NCI-H128 (cell line): ENCODE data around the gene DUSP22.

Source experiments
- DNase-seq: peaks from one replicate; lab custom pipeline; 2025; ENCODE audit not compliant: unreplicated experiment; lab: John Stamatoyannopoulos, UW

DUSP22 gene

GRCh38 chr6:296151-297122, 4.2 kb downstream of the DUSP22 start:
- DNase-seq: no peak

DNA sequence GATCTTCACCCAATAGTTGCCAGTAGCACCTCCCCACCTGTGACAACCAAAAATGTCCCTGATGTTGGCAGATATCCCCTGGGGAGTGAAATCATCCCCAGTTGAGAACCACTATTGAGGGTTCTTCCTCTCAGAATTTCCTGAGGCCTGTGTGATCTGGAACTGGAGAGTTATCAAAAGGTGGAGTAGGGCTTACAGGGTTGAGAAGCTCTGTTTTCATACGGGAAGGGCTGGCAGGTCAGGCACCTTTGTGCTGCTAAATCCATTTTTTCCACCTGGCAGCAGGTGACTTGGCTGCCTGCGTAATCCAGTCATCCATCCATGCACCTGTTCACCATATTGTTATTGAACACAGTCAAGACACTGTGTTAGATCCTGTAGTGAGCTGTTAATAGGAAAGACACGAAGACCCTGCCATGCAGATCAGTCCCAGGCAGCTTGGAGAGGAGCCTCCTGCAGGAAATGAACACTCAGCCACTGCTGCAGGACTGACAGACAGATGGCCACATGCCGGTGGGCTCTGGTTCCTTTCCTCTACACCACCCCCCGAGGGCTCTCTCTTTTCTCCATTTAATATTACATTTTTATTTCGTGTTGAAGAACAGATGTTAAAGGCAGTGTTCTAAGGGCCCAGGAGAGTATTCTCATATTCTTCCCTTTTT, 5.4 kb downstream of the DUSP22 start:
- DNase-seq: no peak

GRCh38 chr6:298233-299103, 6.2 kb downstream of the DUSP22 start:
- DNase-seq: no peak

- DNase-seq: no peak
Observed at GRCh38 chr6:299104-299980, 7.1 kb downstream of the DUSP22 start.

- no peak for DNase-seq
Observed at GRCh38 chr6:300026-300425, 7.7 kb downstream of the DUSP22 start.

DNA sequence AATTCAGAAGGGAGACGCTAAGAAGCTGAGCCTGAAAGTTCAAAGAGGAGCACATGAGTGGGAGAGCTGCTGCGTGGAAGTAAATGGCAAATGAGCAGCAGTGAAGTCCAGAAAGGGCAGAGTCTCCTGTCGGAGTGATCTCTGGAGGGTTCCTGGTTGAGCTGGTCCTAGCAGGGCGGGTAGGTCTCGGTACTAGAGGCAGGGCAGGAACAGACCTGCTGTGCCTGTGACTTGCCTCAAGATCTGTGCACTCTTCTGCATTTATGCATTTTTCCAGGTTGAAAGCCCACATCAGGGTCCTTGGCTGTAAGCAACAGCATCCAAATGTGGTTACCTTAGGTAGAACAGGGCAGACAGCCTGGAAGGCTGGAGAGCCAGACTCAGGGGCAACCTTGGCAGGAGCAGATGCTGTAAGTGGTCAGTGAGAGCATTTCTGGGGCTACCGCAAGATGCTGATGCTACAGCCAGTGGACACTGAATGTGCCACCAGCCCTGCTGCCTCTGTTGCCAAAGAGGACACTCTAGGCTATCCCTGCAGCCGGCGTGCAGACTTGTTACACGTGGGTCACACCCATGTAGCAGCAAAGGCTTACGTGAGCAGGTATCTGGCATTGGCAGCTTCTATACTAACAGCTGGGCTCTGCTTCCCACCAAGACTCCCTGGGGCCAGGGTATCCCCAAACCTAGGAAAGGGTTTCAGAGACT, 8.4 kb downstream of the DUSP22 start:
- no peak for DNase-seq

DNA sequence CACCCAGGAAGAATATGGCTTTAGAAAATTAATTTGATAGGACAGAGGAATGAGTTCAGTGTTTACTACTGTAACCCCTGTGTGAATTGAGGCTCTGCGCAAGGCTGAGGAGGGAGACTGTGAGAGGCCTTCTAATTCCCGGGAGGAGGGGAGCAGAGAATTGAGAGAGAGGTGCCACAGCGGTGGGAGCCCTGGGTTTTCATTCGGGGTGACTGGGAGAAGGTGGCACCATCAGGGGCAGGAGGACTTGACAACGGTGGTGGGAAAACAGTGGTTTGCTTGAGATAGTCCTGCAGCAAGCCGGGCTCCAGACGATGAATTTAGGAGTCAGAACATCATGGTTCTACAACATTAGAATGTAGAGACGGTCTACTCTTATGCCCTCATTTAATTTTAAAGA, 9.2 kb downstream of the DUSP22 start:
- DNase-seq: no peak

DNA sequence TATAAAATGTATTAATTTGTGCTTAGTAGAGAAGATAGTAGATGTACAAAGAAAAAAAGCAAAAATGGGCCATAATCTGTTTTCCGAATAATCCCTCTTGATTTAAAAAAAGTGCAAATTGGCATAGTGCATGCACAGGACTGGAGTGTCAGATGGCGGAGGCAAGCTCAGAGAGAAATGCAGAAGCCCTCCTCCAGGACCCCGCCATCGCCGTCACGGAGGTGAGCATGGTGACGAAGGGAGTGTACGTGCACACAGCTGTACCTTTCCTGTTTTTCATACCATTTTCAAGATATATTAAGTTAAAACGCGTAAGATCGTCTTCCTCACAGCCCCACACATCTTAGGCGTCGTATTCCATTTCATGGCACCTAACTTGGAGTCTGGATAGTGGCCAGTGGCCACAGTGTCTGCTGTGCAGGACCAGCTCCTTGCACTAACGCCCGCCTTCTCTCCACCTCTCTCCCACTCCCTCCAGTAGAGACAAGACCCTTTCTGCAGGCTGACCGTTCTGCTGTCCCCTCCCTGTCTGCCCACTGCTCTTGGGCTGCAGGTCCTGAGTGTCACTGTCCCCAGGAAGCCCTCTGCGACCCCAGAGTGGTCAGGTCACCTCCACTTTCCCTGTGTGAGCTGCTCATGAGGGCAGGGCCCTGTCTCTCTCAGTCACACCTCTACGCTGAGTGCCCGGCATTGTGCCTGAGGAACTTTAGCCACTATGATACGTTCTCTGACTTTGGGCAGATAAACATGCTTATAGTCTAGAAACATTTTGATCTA, 9.8 kb downstream of the DUSP22 start:
- no peak for DNase-seq

- DNase-seq: no peak
Observed at GRCh38 chr6:302760-303159, 10.5 kb downstream of the DUSP22 start.

- DNase-seq: no peak
Observed at GRCh38 chr6:303263-303662, 11.0 kb downstream of the DUSP22 start.

- DNase-seq: no peak
Observed at GRCh38 chr6:303948-304558, 11.8 kb downstream of the DUSP22 start.

DNA sequence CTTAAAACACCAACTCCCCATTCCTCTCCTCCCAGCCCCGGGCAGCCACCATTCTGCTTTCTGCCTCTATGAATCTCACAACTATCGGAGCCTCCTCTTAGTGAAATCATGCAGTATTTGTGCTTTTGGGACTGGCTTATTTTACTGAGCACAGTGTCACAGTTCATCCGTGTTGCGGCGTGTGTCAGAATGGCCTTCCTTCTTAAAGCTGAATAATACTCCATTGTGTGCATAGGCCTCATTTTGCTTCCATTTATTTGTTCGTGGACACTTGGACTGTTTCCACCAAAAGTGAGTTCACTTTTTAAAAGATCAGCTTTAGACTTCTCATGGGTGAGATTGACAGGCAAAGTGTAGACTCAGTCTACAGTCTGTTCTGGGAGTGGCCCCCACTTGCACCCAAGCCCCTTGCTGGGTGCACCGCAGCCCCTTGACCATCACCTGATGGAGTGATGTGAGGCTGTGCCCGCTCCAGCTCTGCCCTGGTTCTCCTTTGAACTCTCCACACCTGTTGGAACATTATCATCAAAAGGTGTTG, 12.6 kb downstream of the DUSP22 start:
- DNase-seq: no peak

DNA sequence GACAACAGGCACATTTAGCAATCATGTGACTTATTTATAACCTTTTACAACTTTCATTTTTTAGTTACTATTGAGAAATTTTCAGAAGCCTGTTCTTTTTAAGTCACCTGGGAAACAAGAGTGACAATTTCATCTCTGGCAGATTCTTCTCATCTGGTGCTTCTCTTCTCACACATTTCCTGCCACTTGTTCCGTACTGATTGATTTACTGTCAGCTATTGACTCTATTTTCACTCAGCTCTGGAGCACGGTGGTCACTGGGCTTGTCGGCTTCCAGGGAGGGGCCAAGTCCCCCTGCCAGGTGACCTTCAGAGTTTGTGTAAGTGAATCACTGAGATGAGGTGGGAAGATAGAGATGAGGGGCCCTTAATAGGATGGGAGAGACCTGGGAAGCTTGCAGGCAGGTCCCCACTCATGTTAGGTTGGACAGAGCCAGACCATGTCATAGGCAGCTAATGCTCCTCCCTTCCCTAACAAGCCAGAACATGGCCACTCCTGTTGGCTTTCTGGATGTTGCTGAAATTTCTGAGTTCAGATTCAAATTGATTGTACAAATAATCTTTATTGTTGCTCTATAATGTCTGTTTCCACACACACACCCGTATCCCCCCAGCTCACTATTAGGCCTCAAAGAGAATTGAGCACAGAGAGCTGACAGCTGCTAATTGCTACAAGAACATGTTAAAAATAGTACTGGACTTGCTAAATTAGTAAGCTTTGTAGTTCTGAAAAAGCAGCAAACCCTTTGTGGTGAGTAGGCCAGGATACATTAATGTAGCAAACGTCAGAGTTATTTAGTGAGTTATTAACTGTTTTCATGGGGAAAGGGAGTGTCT, 13.3 kb downstream of the DUSP22 start:
- DNase-seq: no peak

DNA sequence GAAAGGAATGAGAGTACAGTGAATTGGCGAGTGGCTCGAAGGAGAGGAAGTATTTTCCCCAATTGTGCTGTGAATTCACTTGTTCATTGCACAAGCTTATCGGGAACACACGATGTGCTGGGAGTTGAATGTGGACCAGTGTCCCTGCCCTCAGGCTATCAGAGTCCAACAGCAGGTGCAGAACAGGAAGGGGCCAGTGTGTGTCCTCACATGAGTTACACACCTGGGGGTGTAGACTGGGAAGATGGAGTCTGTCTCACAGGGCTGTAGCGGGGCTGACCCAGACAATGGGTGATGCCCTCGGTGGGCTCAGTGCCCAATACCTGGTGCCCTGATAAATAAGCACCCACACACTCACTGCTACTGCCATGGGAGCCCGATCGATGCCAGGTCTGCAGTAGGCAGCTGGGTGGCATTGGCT, 14.4 kb downstream of the DUSP22 start:
- DNase-seq: no peak

DNA sequence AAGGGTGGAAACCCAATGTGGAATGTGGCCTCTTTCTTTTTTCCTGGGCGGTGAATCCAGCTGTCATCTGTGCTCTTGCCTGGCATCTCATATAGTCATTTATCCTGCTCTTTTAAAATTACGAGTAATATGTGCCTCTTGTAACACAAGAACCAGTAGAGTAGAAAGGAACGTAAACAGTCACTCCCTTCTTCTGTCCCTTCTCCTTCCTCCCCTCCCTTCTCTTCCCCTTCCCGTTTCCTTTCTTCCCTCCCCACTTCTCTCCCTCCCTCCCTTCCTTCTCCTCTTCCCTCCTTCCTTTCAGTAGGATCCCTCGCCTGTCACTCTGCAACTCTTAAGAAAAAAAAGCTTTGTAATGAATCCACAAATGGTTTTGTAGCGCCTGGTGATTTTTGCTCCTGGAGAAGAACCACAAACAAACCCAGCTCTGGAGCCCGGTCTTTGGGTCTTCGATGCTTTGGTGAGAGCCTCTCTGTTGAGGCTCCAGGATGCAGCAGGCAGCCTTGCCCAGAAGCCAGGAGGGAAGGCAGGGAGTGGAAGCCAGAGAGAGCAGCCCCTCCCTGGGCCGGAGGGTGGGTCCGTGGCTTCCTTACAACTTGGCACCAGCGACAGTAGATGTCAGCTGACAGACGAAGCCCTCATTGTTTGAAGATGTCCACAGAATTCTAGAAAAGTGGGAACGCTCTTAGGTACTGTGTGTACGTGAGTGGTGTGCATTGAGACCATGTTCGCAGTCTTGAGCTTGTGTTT, 15.0 kb downstream of the DUSP22 start:
- no peak for DNase-seq

DNA sequence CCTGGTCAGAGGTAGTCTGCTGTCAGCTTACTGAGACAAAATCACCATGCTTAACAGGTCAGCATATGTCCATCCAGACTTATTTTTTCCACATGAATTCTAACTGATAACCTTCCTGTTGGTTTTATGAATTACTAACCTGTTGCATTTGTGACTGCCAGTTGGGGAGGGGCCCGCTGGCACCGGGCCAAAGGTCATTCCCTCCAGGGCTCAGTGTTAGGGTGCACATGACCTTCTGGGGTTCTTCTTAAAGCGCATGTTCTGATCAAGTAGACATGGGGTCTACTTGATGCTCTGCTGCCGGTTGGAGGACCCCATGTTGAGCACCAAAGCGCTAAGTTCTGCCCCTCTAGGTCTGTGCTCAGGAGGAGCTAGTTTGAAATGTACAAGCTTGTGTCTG, 15.6 kb downstream of the DUSP22 start:
- no peak for DNase-seq

DNA sequence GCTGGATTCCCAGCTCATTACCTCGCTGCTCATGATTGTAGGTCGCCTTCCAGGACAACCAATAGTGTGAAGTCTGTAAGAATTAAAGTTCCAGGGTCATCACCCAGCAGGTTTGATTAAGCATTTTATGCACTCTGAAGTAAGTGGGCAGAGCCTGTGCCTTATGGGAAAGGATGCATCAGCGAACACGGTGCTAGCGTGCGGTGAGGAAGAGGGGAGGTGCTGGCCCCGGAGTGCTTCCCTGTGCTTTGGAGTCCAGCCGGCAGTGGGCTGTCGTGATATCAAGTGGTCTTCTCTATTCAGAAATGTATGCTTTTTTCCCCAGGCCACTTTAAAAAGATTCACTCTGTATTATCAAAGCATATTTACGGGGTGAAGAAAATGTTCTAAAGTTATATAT, 16.0 kb downstream of the DUSP22 start:
- DNase-seq: no peak
